Keratinocyte (primary cell): ENCODE data around the gene GNAT2.

ENCODE experiments used
- EZH2 ChIP-seq: IDR thresholded peaks from one replicate; pipeline ENCODE4 v1.6.1; 2012; ENCODE audit warnings: inconsistent platforms, mild to moderate bottlenecking, low read length, moderate library complexity
- TF ChIP-seq, protein P1 (sequence below), 3 experiments: IDR thresholded peaks in 1 of 3; conservative IDR thresholded peaks in 1 of 3; optimal IDR thresholded peaks in 1 of 3; 2 replicates in 2 of 3; 3 replicates in 1 of 3; pipeline versions ENCODE3 to v1.5.1; 2011; ENCODE audit warnings: low read length in 3 of 3, mild to moderate bottlenecking in 3 of 3, moderate library complexity in 2 of 3, control low read depth in 1 of 3, inconsistent platforms in 1 of 3; ENCODE audit not compliant: insufficient read depth in 2 of 3; ENCODE audit errors: extremely low read depth in 1 of 3

DNA sequence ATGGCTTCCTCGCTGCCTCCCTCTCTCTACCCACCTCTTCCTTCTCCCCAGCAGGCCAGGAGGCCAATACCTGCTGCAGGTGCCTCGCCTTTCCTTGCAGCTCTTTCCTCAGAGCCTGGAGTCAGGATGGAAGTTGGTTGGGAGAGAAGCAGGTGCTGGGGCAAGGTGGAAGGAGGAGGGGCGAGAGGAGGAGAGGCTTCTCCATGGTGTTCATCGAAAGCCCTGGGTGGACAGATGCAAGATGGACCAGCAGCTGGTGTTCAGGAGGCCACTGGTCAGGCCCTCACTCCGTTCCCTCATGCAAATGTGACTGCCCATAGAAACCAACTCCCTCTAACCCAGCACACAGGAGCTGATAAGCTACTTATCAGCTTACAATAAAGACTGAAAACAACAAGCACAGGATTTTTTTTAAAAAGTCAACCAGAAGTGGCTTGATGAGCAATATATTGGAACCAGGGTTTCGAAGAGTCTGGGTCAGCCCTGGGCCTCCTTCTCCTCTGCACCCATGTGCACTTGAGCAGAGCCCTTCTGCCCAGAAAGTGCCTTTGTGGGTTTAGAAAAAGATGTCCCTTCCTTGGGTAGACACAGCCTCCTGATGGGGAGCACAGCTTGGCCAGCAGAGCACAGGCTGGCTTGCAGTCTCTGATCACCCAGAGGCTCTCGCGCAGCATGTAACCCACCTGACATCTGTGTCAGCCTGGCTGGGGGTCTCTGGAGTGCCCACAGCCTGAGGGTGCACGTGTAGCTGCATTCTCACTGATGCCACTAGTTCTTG, 19.8 kb upstream of the GNAT2 start:
- TF ChIP-seq, protein P1, sequence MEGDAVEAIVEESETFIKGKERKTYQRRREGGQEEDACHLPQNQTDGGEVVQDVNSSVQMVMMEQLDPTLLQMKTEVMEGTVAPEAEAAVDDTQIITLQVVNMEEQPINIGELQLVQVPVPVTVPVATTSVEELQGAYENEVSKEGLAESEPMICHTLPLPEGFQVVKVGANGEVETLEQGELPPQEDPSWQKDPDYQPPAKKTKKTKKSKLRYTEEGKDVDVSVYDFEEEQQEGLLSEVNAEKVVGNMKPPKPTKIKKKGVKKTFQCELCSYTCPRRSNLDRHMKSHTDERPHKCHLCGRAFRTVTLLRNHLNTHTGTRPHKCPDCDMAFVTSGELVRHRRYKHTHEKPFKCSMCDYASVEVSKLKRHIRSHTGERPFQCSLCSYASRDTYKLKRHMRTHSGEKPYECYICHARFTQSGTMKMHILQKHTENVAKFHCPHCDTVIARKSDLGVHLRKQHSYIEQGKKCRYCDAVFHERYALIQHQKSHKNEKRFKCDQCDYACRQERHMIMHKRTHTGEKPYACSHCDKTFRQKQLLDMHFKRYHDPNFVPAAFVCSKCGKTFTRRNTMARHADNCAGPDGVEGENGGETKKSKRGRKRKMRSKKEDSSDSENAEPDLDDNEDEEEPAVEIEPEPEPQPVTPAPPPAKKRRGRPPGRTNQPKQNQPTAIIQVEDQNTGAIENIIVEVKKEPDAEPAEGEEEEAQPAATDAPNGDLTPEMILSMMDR (optimal IDR thresholded peaks at IDR 0.05 in 1 of 3, IDR thresholded peaks at IDR 0.05 in 1 of 3, conservative IDR thresholded peaks at IDR 0.05 in 1 of 3; ENCODE audit: extremely low read depth in 1 of 3, insufficient read depth in 2 of 3, low read length in 3 of 3): no peak
- TF ChIP-seq EZH2: no peak
